ENCODE results near the gene RAD51B.

GRCh38 chr14:68398370-68398769 lies 578.8 kb downstream of the RAD51B start:
- TF ChIP-seq POLR2AphosphoS5 (IDR thresholded peaks at IDR 0.05; ENCODE audit: low read depth, low read length) (no peak), CTCF (IDR thresholded peaks at IDR 0.05) (no peak), REST (IDR thresholded peaks at IDR 0.05; ENCODE audit: insufficient read depth in 1 of 2, low read depth in 2 of 2, low read length in 1 of 2) (no peak), SIN3A (IDR thresholded peaks at IDR 0.05; ENCODE audit: borderline replicate concordance, insufficient read depth, low read depth, low read length) (no peak), TCF7L2 (IDR thresholded peaks at IDR 0.05; ENCODE audit: low read depth, low read length) (no peak)
